Tibial nerve (tissue), 3 donors: ENCODE data around the gene NOL8.

ENCODE experiments used
- POLR2A ChIP-seq, 2 donors: fragments of 450-650 bp; IDR thresholded peaks; one replicate each; pipeline ENCODE4 v1.6.1; 2017; ENCODE audit warnings: antibody characterized with exemption in 2 of 2, mild to moderate bottlenecking in 2 of 2, moderate library complexity in 2 of 2
- TF ChIP-seq, protein P1 (sequence below), 5 experiments: fragments of 200-600 bp in 3 of 5; fragments of 450-650 bp in 2 of 5; sonication (generic) in 3 of 5; IDR thresholded peaks; one replicate each; pipeline ENCODE4 v1.5.1; 2016 to 2019; ENCODE audit warnings: antibody characterized with exemption in 5 of 5, mild to moderate bottlenecking in 3 of 5, moderate library complexity in 2 of 5

GRCh38 chr9:92266486-92266885, 58.7 kb downstream of the NOL8 start:
- TF ChIP-seq POLR2A (IDR thresholded peaks at IDR 0.05), result no peak
- TF ChIP-seq, protein P1, sequence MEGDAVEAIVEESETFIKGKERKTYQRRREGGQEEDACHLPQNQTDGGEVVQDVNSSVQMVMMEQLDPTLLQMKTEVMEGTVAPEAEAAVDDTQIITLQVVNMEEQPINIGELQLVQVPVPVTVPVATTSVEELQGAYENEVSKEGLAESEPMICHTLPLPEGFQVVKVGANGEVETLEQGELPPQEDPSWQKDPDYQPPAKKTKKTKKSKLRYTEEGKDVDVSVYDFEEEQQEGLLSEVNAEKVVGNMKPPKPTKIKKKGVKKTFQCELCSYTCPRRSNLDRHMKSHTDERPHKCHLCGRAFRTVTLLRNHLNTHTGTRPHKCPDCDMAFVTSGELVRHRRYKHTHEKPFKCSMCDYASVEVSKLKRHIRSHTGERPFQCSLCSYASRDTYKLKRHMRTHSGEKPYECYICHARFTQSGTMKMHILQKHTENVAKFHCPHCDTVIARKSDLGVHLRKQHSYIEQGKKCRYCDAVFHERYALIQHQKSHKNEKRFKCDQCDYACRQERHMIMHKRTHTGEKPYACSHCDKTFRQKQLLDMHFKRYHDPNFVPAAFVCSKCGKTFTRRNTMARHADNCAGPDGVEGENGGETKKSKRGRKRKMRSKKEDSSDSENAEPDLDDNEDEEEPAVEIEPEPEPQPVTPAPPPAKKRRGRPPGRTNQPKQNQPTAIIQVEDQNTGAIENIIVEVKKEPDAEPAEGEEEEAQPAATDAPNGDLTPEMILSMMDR (IDR thresholded peaks at IDR 0.05), result no peak
